IPS DF 6.9 (cell line): ENCODE results near the gene ST6GALNAC1.

Experiments used
- DNase-seq: peaks from one replicate; pipeline ENCODE4 v3.0.0-alpha.2; 2013; ENCODE audit warnings: low read depth, low spot score
- H3K27ac ChIP-seq: one replicate; pipeline ENCODE4 v1.5.1; 2013; ENCODE audit warnings: low read length, control low read depth
- H3K27me3 ChIP-seq: 2 replicates; pipeline ENCODE4 v1.6.1; 2013; ENCODE audit warnings: mild to moderate bottlenecking, low read length; ENCODE audit not compliant: control insufficient read depth, insufficient read depth
- H3K36me3 ChIP-seq: 2 replicates; pipeline ENCODE4 v1.6.1; 2013; ENCODE audit warnings: low read length; ENCODE audit not compliant: control insufficient read depth, insufficient read depth
- H3K4me1 ChIP-seq: 2 replicates; pipeline ENCODE4 v1.6.1; 2013; ENCODE audit warnings: low read length; ENCODE audit not compliant: control insufficient read depth, insufficient read depth
- H3K4me3 ChIP-seq: 2 replicates; pipeline ENCODE4 v1.5.1; 2013; ENCODE audit warnings: mild to moderate bottlenecking, low read length
- H3K9me3 ChIP-seq: 2 replicates; pipeline ENCODE4 v1.6.1; 2013; ENCODE audit warnings: low read length, inconsistent platforms; ENCODE audit not compliant: control insufficient read depth, insufficient read depth
- WGBS: extraction: QIAGEN DNeasy Blood & Tissue Kit; methylation state at CpG from one replicate; pipeline ENCODE4 v1.1.7; 2013; ENCODE audit warnings: mixed read lengths, missing lambda C conversion rate; ENCODE audit not compliant: insufficient read length, insufficient coverage; 5-methylcytosine and 5-hydroxymethylcytosine counted together

The ST6GALNAC1 gene

DNA sequence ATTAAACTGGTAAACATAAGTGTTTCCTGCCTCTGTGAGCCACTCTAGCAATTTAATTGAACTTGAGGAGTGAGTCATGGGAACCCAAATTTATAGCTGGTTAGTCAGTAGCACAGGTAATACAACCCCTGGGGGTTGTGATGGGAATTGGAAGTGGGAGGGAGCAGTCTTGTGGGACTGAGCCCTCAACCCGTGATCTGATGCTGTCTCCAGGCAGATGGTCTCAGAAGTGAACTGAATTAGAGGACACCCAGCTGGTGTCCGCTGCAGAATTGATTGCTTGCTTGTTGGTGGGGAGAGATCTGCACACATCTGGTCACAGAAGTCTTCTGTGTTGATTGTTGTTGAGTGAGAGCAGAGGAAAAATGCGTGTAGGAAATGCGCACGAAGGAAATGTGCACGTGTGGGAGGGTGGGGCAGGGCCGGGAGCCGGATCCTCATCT lies 50.2 kb downstream of the ST6GALNAC1 start:
- no peak overlapping the region for H3K27ac ChIP-seq
- H3K9me3 ChIP-seq = no peaks in the 10 kb centered on the region
- no peak for DNase-seq
- H3K4me3 ChIP-seq = no peak overlapping the region
- no CpG with 5 or more reads among the region's 8 CpGs for WGBS
- no peaks in the 10 kb centered on the region for H3K36me3 ChIP-seq
- H3K4me1 ChIP-seq = no peaks in the 10 kb centered on the region
- no peaks in the 10 kb centered on the region; the same call in 1 of the 2 replicates for H3K27me3 ChIP-seq

DNA sequence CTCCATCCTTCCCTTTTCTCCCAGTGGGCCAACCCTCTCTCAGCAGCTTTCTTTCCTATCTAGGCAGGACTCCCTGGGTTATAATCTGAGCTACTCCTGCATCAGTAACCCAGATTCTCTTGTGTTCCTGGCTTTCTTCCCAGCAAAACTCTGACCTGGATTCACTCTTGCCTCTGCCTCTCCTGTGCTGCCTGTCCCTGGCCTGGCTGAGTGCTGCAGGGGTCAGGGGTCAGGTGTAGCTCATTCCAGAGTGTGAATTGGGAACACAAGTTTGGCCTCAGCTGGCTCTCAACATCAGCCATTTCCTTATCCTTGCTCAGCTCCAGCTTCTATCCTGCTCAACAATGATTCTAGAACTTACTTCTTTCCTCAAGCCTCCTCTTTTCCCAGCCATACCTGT lies 55.4 kb downstream of the ST6GALNAC1 start:
- DNase-seq = no peak
- H3K4me1 ChIP-seq = peaks cover 3% of the 10 kb centered on the region; the same call in 1 of the 2 replicates
- no peak overlapping the region for H3K27ac ChIP-seq
- H3K9me3 ChIP-seq = no peaks in the 10 kb centered on the region
- H3K36me3 ChIP-seq = no peaks in the 10 kb centered on the region
- H3K27me3 ChIP-seq = peaks cover 33% of the 10 kb centered on the region
- no peak overlapping the region for H3K4me3 ChIP-seq

DNA sequence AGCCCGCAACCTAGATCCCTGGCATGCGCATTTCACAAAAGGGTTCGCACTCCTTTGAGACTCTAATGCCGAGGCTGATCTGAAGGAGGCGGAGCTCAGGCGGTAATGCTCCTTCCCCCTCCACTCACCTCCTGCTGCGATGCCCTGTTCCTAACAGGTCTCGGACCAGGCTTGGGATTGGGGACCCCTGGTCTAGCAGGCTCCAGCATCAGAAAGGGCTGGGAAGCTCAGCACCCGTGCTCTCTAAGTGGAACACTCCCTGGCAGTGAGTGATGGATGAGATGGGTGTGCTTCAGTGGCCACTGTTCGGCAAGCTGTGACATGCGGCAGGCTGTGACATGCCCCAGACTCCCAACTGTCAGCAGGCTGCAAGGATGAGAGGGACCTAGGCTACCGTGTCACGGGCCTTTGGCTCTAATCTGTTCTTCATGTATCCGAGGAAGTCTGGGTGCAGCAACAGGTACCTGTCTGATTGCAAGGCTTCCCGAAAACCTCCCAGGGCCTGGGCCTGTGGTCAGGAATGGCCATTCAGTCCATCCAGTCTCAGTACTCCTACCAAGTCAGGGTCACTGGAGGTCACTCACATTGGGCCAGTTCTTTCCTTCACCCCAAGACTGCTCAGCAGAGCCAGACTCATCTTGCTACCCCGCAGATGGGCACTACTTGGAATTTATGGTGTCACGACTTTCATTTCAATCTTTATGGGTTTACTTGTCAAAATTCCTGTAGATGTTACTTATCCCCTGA lies 56.6 kb downstream of the ST6GALNAC1 start:
- peaks cover 33% of the 10 kb centered on the region for H3K27me3 ChIP-seq
- DNase-seq = no peak

DNA sequence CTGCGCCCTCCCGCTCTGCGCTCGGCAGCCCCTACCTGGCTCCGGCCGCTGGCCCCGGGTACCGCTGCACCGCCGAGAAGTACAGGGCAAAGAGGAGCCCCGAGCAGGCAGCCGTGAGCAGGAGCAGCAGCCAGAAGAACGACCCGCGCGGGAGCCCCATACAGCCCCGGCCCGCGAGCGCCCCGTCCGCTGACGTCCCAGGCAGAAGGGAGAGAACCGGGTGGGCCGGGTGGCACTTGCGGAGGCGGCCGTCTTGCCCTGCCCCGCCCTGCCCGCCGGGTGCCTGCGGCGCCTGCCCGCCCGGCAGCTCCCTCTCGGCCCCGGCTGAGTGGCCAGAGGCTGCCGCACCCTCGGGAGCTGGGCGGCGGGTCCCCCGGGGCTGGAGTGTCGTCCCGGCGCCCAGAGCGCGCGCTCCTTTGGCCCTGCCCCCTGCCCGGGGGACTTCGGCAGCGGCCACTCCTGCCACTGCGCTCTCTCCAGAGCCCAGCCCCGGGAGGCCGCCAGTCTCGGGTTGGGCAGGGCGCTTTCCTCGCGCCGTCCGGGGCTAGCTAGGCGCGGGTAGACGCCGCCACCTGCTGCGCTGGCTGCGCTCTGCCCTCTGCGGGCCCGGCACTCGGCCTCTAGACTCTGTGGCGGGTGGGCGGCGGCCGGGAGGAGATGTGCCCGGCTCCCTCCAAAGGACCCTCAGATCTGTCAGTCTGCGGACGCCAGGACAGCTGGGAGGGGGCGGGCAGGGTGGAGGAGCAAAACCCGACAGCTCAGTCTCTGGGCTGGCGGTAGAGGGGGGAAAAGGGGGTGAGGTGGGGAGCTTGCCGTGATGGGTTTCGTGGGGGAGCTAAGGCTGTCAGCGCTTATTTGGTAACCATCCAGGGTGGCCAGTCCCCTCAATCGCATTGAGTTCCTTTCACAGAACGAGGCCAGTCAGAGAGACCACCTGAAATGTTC lies 57.6 kb downstream of the ST6GALNAC1 start, which contains the start of gene ST6GALNAC2:
TSS of gene ST6GALNAC2 (minus strand) at position 212 of the 945 bp plus-strand sequence. CDS start at position 160, 52 bp downstream.
- no CpG with 5 or more reads among the region's 84 CpGs for WGBS
- peaks cover 5% of the 10 kb centered on the region; the same call in 1 of the 2 replicates for H3K4me1 ChIP-seq
- no peaks in the 10 kb centered on the region for H3K36me3 ChIP-seq
- no peaks in the 10 kb centered on the region for H3K9me3 ChIP-seq
- H3K27ac ChIP-seq = no peak within 1 kb of the TSS
- DNase-seq = no peak
- H3K4me3 ChIP-seq = peak within 1 kb of the TSS; percentile 38; the same call in 1 of the 2 replicates
- H3K27me3 ChIP-seq = peaks cover 33% of the 10 kb centered on the region

More for the DNA sequence above, 56.6 kb downstream of the ST6GALNAC1 start:
- H3K27ac ChIP-seq = no peak overlapping the region
- WGBS = no CpG with 5 or more reads among the region's 17 CpGs
- H3K4me1 ChIP-seq = peaks cover 3% of the 10 kb centered on the region; the same call in 1 of the 2 replicates
- H3K9me3 ChIP-seq = no peaks in the 10 kb centered on the region
- no peak overlapping the region for H3K4me3 ChIP-seq
- no peaks in the 10 kb centered on the region for H3K36me3 ChIP-seq

DNA sequence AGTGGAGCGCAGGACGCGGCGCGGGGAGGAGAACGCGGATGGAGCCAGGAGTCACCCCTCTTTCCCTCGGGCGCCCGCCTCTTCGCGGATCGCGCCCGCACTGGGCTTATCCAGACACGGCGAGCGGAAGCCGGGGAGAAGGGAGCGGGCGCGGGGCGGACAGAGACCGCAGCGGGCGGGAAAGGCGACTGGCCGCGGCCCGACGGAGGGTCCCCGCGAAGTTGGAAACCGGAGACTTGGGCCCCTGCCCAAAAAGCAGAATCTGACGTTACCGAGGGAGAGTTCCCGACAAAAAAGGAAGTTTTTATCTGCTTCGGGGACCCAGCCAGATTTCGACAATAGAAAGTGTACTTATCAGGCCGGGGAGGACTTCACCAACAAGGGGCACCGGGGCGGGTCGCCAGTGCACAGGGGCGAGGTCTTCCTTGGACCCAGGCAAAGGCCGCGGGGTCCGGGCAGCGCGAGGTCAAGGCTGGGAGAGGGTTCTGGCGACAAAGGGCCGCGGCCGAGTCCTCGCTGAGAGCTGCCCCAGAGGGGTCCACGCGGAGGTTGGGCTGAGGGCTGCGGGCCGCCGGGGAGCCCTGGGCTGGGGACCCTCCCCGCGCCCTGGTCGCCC lies 58.4 kb downstream of the ST6GALNAC1 start:
- H3K9me3 ChIP-seq = no peaks in the 10 kb centered on the region
- no peaks in the 10 kb centered on the region for H3K36me3 ChIP-seq
- peaks cover 33% of the 10 kb centered on the region for H3K27me3 ChIP-seq
- H3K4me1 ChIP-seq = peaks cover 5% of the 10 kb centered on the region; the same call in 1 of the 2 replicates
- no peak overlapping the region for H3K27ac ChIP-seq
- WGBS = no CpG with 5 or more reads among the region's 62 CpGs
- peak overlapping the region; percentile 38; the same call in 1 of the 2 replicates for H3K4me3 ChIP-seq
- DNase-seq = no peak

DNA sequence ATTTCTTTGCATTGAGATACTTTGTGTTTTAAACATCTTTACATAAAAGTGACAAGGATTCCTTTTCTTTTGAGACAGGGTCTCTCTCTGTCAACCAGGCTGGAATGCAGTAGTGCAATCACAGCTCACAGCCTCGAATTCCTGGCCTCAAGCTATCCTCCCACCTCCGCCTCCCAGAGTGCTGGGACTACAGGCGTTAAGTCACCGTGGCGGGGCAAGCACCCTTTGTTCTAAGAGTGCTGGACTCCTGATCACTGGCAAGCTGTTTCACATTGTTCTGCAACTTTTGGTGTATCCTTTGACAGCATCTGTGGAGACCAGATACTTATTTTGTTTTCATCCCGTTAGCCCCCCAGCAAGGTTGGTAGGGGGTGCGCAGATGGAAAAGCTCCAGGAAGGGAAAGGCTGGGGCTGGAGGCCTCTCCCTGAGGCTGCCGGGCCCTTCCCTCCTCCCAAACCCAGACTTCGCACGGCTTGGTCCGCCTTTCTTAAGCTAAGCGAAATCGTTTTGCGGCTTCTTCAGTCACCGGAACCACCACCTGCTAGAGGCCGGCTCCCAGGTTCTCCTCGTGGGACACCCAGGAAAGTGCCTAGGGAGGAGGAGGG lies 59.0 kb downstream of the ST6GALNAC1 start:
- DNase-seq = no peak
- no CpG with 5 or more reads among the region's 17 CpGs for WGBS
- Histone ChIP-seq H3K27ac (no peak overlapping the region), H3K4me3 (peak overlapping the region; percentile 38; the same call in 1 of the 2 replicates), H3K27me3 (peaks cover 33% of the 10 kb centered on the region), H3K9me3 (no peaks in the 10 kb centered on the region), H3K4me1 (peaks cover 5% of the 10 kb centered on the region; the same call in 1 of the 2 replicates), H3K36me3 (no peaks in the 10 kb centered on the region)

DNA sequence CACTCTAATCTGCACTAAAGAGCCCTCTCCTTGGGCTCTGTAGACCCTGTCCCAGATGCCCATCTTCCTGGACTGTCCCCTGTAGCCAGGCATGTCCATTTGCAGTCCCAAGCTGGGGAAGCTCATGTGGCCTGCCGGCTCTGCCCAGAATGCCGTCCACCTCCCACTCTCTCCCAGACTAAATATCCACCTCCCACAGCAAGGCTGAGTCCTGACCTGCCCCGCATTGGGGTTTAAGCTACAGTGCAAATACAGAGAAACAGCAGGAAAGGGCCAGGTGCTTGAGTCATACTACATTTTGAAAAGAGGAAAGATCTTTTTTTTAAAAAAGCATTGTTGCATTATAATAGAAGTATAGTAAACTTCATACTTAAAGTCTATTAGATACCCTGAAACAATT lies 60.9 kb downstream of the ST6GALNAC1 start:
- H3K4me3 ChIP-seq = no peak overlapping the region
- no peaks in the 10 kb centered on the region for H3K36me3 ChIP-seq
- WGBS = no CpG with 5 or more reads among the region's 3 CpGs
- no peaks in the 10 kb centered on the region for H3K9me3 ChIP-seq
- H3K27me3 ChIP-seq = peaks cover 36% of the 10 kb centered on the region
- H3K4me1 ChIP-seq = peaks cover 5% of the 10 kb centered on the region; the same call in 1 of the 2 replicates
- no peak for DNase-seq
- no peak overlapping the region for H3K27ac ChIP-seq

DNA sequence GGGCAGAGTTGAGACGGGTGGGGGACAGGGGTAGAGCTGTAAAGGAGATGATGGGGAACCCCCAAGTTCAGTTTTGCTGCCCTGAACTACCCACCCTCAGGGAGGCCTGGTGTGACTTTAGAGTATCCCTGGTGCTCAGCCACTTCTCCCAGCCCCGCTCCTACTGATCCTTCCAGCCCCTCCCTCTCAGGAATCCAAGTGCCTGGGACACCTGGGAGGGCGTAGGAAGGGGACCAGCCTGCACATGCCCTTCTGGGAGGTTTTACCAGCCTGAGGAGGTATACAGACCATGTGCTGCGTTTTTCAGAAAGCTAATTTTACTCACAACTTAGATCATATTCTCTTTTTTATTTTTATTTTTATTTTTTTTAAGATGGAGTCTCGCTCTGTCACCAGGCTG lies 62.0 kb downstream of the ST6GALNAC1 start:
- DNase-seq = no peak
- Histone ChIP-seq H3K27me3 (peaks cover 29% of the 10 kb centered on the region), H3K4me3 (no peak overlapping the region), H3K27ac (no peak overlapping the region), H3K4me1 (0 out of 2 replicates have a peak, but pooled peaks cover 2% of the 10 kb centered on the region), H3K9me3 (no peaks in the 10 kb centered on the region), H3K36me3 (no peaks in the 10 kb centered on the region)
- no CpG with 5 or more reads among the region's 5 CpGs for WGBS

DNA sequence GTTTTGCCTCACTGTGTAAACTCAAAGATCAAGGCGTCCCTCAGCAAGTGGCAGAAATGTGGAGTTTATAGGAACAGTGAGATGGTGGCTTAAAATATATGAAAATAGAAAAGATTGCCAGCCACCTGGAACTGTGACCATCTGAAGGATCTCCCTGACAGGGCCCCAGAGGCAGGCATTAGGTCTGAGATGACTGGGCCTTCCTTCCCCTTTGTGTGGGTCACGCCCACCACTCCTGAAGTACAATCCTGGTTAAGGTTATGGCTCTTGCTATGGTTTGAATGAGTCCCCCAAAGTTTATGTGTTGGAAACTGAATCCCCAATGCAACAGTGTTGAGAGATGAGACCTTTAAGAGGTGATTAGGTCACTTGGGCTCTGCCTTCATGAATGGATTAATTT lies 64.3 kb downstream of the ST6GALNAC1 start:
- Histone ChIP-seq H3K9me3 (no peaks in the 10 kb centered on the region), H3K4me3 (no peak overlapping the region), H3K27ac (no peak overlapping the region), H3K27me3 (peaks cover 9% of the 10 kb centered on the region), H3K36me3 (no peaks in the 10 kb centered on the region), H3K4me1 (0 out of 2 replicates have a peak, but pooled peaks cover 2% of the 10 kb centered on the region)
- no peak for DNase-seq
- WGBS = no CpG with 5 or more reads among the region's 2 CpGs
